Endothelial cell of umbilical vein (primary cell): ENCODE measurements around the gene CRTC1. TPM values are rescaled to one million over a fixed set of nuclear protein-coding genes. Genes with fewer than 3 reads are reported as not detected.

Source experiments
- BruUV-seq: library from RNA; stranded (reverse); fragments of 400-500 nt; replicated peaks from 2 replicates; lab custom pipeline; 2021; lab: Mats Ljungman, UMichigan
- CTCF ChIA-PET: fragments of 300-600, 350-600 bp; sonication (Branson Sonifier 250); formaldehyde crosslinking; loops from one replicate; lab custom pipeline; 2021; ENCODE audit warnings: antibody characterized with exemption, inconsistent platforms; lab: Charles Lee
- POLR2A ChIA-PET: fragments of 300-600, 350-600 bp; sonication (Branson Sonifier 250); formaldehyde crosslinking; loops from one replicate; lab custom pipeline; 2021; ENCODE audit warnings: antibody characterized with exemption, inconsistent platforms; lab: Charles Lee
- DNase-seq: peaks from one replicate; pipeline ENCODE4 v3.0.0-alpha.2; 2011; ENCODE audit warnings: low read depth, low spot score
- FAIRE-seq: peaks from 2 replicates; lab custom pipeline; 2011; peaks lifted over from hg19 to GRCh38; lab: Jason Lieb, UNC
- H2AFZ ChIP-seq: 2 replicates; pipeline ENCODE4 v1.6.0; 2012; ENCODE audit warnings: low read depth, low read length, control low read depth, inconsistent platforms
- H3K27ac ChIP-seq: 2 replicates; pipeline ENCODE4 v1.5.1; 2011; ENCODE audit warnings: low read depth, mild to moderate bottlenecking, control low read depth, low read length, moderate library complexity; ENCODE audit not compliant: insufficient read depth
- H3K27me3 ChIP-seq, 2 experiments: 2 replicates each; pipeline versions ENCODE4 v1.6.0 to v1.6.1; 2011; ENCODE audit warnings: low read length in 2 of 2, mixed read lengths in 1 of 2; ENCODE audit not compliant: control insufficient read depth in 2 of 2, insufficient read depth in 2 of 2
- H3K36me3 ChIP-seq, 2 experiments: 2 replicates in 1 of 2; 3 replicates in 1 of 2; pipeline ENCODE4 v1.5.1; 2011; ENCODE audit warnings: low read length in 2 of 2, mild to moderate bottlenecking in 1 of 2, moderate library complexity in 1 of 2; ENCODE audit not compliant: control insufficient read depth in 2 of 2, insufficient read depth in 2 of 2; ENCODE audit errors: extremely low read depth in 1 of 2
- H3K4me1 ChIP-seq: 3 replicates; pipeline ENCODE4 v1.5.1; 2011; ENCODE audit warnings: mild to moderate bottlenecking, low read length; ENCODE audit not compliant: control insufficient read depth, insufficient read depth; ENCODE audit errors: extremely low read depth
- H3K4me2 ChIP-seq: 2 replicates; pipeline ENCODE4 v1.6.1; 2011; ENCODE audit warnings: low read length, control low read depth, mixed read lengths; ENCODE audit not compliant: insufficient read depth
- H3K4me3 ChIP-seq, 3 experiments: fragments of 200-600 bp in 1 of 3; sonication (generic), shearing (Covaris generic) in 1 of 3; replicated peaks in 1 of 3; 2 replicates each; pipeline ENCODE4 v1.5.1; 2011 to 2016; ENCODE audit warnings: control low read depth in 3 of 3, low read length in 3 of 3, mild to moderate bottlenecking in 2 of 3, inconsistent platforms in 1 of 3, low read depth in 1 of 3, moderate library complexity in 1 of 3; ENCODE audit not compliant: insufficient read depth in 1 of 3
- H3K79me2 ChIP-seq: 2 replicates; pipeline ENCODE4 v1.6.0; 2012; ENCODE audit warnings: low read length, inconsistent platforms; ENCODE audit not compliant: control insufficient read depth, insufficient read depth
- H3K9ac ChIP-seq: replicated peaks from 2 replicates; pipeline ENCODE3; 2011; ENCODE audit warnings: low read length, control low read depth; ENCODE audit not compliant: insufficient read depth; ENCODE audit errors: extremely low read depth
- H3K9me1 ChIP-seq: replicated peaks from 3 replicates; pipeline ENCODE4 v1.6.0; 2011; ENCODE audit warnings: mild to moderate bottlenecking, low read length; ENCODE audit not compliant: control insufficient read depth, insufficient read depth; ENCODE audit errors: extremely low read depth
- H3K9me3 ChIP-seq: replicated peaks from 2 replicates; pipeline ENCODE4 v1.5.1; 2012; ENCODE audit warnings: low read length, inconsistent platforms; ENCODE audit not compliant: control insufficient read depth, insufficient read depth
- H4K20me1 ChIP-seq: replicated peaks from 2 replicates; pipeline ENCODE3; 2011; ENCODE audit warnings: mild to moderate bottlenecking, low read length; ENCODE audit not compliant: control insufficient read depth, insufficient read depth; ENCODE audit errors: extremely low read depth
- EZH2 ChIP-seq: IDR thresholded peaks from 2 replicates; pipeline ENCODE4 v1.6.1; 2012; ENCODE audit warnings: borderline replicate concordance, low read depth, mild to moderate bottlenecking, moderate library complexity, low read length, inconsistent platforms; ENCODE audit not compliant: severe bottlenecking
- FOS ChIP-seq: IDR thresholded peaks from 2 replicates; pipeline ENCODE4 v1.6.1; 2011; ENCODE audit warnings: mild to moderate bottlenecking, low read length, moderate library complexity, borderline replicate concordance; ENCODE audit not compliant: insufficient read depth
- GATA2 ChIP-seq: IDR thresholded peaks from 2 replicates; pipeline ENCODE4 v1.7.0; 2011; ENCODE audit warnings: low read depth, mild to moderate bottlenecking, moderate library complexity, mixed read lengths, low read length; ENCODE audit not compliant: insufficient read length, insufficient read depth
- MYC ChIP-seq: IDR thresholded peaks from one replicate; pipeline ENCODE4 v1.6.1; 2011; ENCODE audit warnings: mild to moderate bottlenecking, low read depth, low read length
- POLR2A ChIP-seq: IDR thresholded peaks from 2 replicates; pipeline ENCODE4 v1.6.1; 2012; ENCODE audit warnings: low read depth, mild to moderate bottlenecking, control low read depth, low read length
- dilution Hi-C: fragments of 300-500 bp; cut with MboI; formaldehyde crosslinking; loops from one replicate; pipeline ENCODE4 v1.15.0; 2019; ENCODE audit warnings: low sequenced_read_pairs; ENCODE audit not compliant: extremely low pct_ligation_motif_present
- intact Hi-C: fragments of 100-400 bp; cut with micrococcal nuclease; formaldehyde crosslinking; loops from one replicate; pipeline ENCODE4 v1.10.0; 2022
- polyA plus RNA-seq, 4 experiments: library from polyadenylated mRNA; depleted of rRNA in 3 of 4; stranded (reverse) in 3 of 4; unstranded in 1 of 4; fragments of >200 nt; gene quantifications; 2 replicates each; pipeline versions ENCODE4 v1.2.1 to v1.2.3, GENCODE V29; 2011 to 2012; ENCODE audit warnings: missing spikeins in 1 of 4
- total RNA-seq: library from RNA; stranded (reverse); gene quantifications from 2 replicates; pipeline ENCODE4 v1.2.3, GENCODE V29; 2021
- TF ChIP-seq, protein P1 (sequence below), 2 donors: IDR thresholded peaks; 1 replicate in 1 of 2; 2 replicates in 1 of 2; pipeline ENCODE4 v1.5.1; 2011; ENCODE audit warnings: low read length in 2 of 2, mild to moderate bottlenecking in 2 of 2, moderate library complexity in 2 of 2, control low read depth in 1 of 2, inconsistent platforms in 1 of 2, low read depth in 1 of 2; ENCODE audit not compliant: insufficient read depth in 1 of 2; ENCODE audit errors: extremely low read depth in 1 of 2

The CRTC1 gene
- total and polyA plus RNA-seq, 2 donors (not counting 3 experiments of a cell fraction or from before 2014, with no cell fraction given) = 4.2 to 11.4 TPM

GRCh38 chr19:18736415-18737336, 53.2 kb downstream of the CRTC1 start:
- Histone ChIP-seq H3K27me3 (no peaks in the 10 kb centered on the region), H3K27ac (no peak overlapping the region), H3K4me2 (no peak overlapping the region), H3K9me3 (no peaks in the 10 kb centered on the region), H2AFZ (no peak overlapping the region), H3K9ac (no peak overlapping the region), H3K4me1 (no peaks in the 10 kb centered on the region), H3K36me3 (no peaks in the 10 kb centered on the region), H4K20me1 (no peaks in the 10 kb centered on the region), H3K79me2 (no peaks in the 10 kb centered on the region), H3K9me1 (no peaks in the 10 kb centered on the region), H3K4me3 (no peak overlapping the region)
- dilution Hi-C loops (no loop called here), intact Hi-C loops (no loop called here)
- ChIA-PET POLR2A (no interaction called here), CTCF (interaction anchor here (0.9 to 1.0 kb wide), 3 partner anchors 10 to 143 kb away, joined by 3 to 4 read pairs (median 3); no protein-coding TSS in a partner anchor)
- no peak for FAIRE-seq
- BruUV-seq = no TSS peak
- TF ChIP-seq FOS = no peak
- TF ChIP-seq, protein P1, sequence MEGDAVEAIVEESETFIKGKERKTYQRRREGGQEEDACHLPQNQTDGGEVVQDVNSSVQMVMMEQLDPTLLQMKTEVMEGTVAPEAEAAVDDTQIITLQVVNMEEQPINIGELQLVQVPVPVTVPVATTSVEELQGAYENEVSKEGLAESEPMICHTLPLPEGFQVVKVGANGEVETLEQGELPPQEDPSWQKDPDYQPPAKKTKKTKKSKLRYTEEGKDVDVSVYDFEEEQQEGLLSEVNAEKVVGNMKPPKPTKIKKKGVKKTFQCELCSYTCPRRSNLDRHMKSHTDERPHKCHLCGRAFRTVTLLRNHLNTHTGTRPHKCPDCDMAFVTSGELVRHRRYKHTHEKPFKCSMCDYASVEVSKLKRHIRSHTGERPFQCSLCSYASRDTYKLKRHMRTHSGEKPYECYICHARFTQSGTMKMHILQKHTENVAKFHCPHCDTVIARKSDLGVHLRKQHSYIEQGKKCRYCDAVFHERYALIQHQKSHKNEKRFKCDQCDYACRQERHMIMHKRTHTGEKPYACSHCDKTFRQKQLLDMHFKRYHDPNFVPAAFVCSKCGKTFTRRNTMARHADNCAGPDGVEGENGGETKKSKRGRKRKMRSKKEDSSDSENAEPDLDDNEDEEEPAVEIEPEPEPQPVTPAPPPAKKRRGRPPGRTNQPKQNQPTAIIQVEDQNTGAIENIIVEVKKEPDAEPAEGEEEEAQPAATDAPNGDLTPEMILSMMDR (IDR thresholded peaks at IDR 0.05; ENCODE audit: extremely low read depth in 1 of 2, insufficient read depth in 1 of 2, low read depth in 1 of 2, low read length in 2 of 2) = no peak
- no peak for TF ChIP-seq GATA2
- TF ChIP-seq MYC = no peak
- no peak for TF ChIP-seq EZH2
- no peak for TF ChIP-seq POLR2A
- DNase-seq = no peak
